Vagina (tissue), 2 donors: ENCODE data around the gene DUSP28. TPM values are rescaled to one million over a fixed set of nuclear protein-coding genes. Genes with fewer than 3 reads are reported as not detected.

ENCODE experiments used
- DNase-seq, 2 donors: peaks; one replicate each; pipeline ENCODE4 v3.0.0-alpha.2; 2017; ENCODE audit errors: extremely low spot score in 2 of 2
- H3K27ac ChIP-seq: fragments of 200-600 bp; sonication (generic); one replicate; pipeline ENCODE4 v1.5.1; 2019
- H3K27me3 ChIP-seq: fragments of 200-600 bp; sonication (generic); one replicate; pipeline ENCODE4 v1.5.1; 2019
- H3K36me3 ChIP-seq, 2 donors: fragments of 200-600 bp; sonication (generic); one replicate each; pipeline ENCODE4 v1.5.1; 2017 to 2019
- H3K4me1 ChIP-seq: fragments of 200-600 bp; sonication (generic); one replicate; pipeline ENCODE4 v1.5.1; 2019
- H3K4me3 ChIP-seq, 2 donors: fragments of 200-600 bp; sonication (generic); 1 replicate in 1 of 2; 2 replicates in 1 of 2; pipeline ENCODE4 v1.5.1; 2016 to 2019
- H3K9me3 ChIP-seq: fragments of 200-600 bp; sonication (generic); one replicate; pipeline ENCODE4 v1.5.1; 2019
- CTCF ChIP-seq, 3 experiments: fragments of 450-650 bp in 2 of 3; fragments of 200-600 bp in 1 of 3; sonication (generic) in 1 of 3; IDR thresholded peaks; one replicate each; pipeline ENCODE4 v1.5.1; 2017 to 2019; ENCODE audit warnings: antibody characterized with exemption in 3 of 3, mild to moderate bottlenecking in 2 of 3, moderate library complexity in 2 of 3
- POLR2A ChIP-seq, 2 donors: fragments of 450-650 bp; IDR thresholded peaks; one replicate each; pipeline ENCODE4 v1.6.1; 2017; ENCODE audit warnings: antibody characterized with exemption in 2 of 2, mild to moderate bottlenecking in 2 of 2, moderate library complexity in 2 of 2
- POLR2AphosphoS5 ChIP-seq, 2 donors: sonication (generic); formaldehyde crosslinking; IDR thresholded peaks; one replicate each; pipeline ENCODE4 v1.9.0; 2017; ENCODE audit warnings: antibody characterized with exemption in 2 of 2, mild to moderate bottlenecking in 2 of 2, low read depth in 1 of 2; ENCODE audit not compliant: insufficient read depth in 1 of 2
- intact Hi-C: fragments of 100-400 bp; cut with DNase I; formaldehyde crosslinking; loops from one replicate; pipeline ENCODE4 v1.15.1; 2023
- total RNA-seq: library from RNA; depleted of rRNA; stranded (reverse); fragments of >200 nt; gene quantifications from one replicate; pipeline ENCODE4 v1.2.3, GENCODE V29; 2016

The DUSP28 gene
- total RNA-seq, 1 donor from 2014 or later: 5.9 TPM

- no peaks in the 10 kb centered on the region for H3K9me3 ChIP-seq
- H3K36me3 ChIP-seq: peaks cover 0 to 38% of the 10 kb centered on the region in 2 donors
- no peaks in the 10 kb centered on the region for H3K27me3 ChIP-seq
- H3K4me1 ChIP-seq: peaks cover 48% of the 10 kb centered on the region
- TF ChIP-seq POLR2AphosphoS5 (IDR thresholded peaks at IDR 0.05; ENCODE audit: insufficient read depth in 1 of 2, low read depth in 1 of 2): no peak
- no peak for TF ChIP-seq CTCF (IDR thresholded peaks at IDR 0.05)
- no peak for TF ChIP-seq POLR2A (IDR thresholded peaks at IDR 0.05)
- no peak overlapping the region for H3K27ac ChIP-seq
- intact Hi-C loops: no loop called here
- H3K4me3 ChIP-seq: no peak overlapping the region
- no peak for DNase-seq
Observed at GRCh38 chr2:240576036-240576435, 15.9 kb downstream of the DUSP28 start.

GRCh38 chr2:240576436-240577205 is 16.5 kb downstream of the DUSP28 start:
- H3K9me3 ChIP-seq: no peaks in the 10 kb centered on the region
- intact Hi-C loops: no loop called here
- DNase-seq: no peak
- no peak overlapping the region for H3K27ac ChIP-seq
- peaks cover 0 to 42% of the 10 kb centered on the region in 2 donors for H3K36me3 ChIP-seq
- H3K27me3 ChIP-seq: no peaks in the 10 kb centered on the region
- H3K4me3 ChIP-seq: no peak overlapping the region
- H3K4me1 ChIP-seq: peaks cover 42% of the 10 kb centered on the region
- TF ChIP-seq CTCF (IDR thresholded peaks at IDR 0.05) (no peak), POLR2AphosphoS5 (IDR thresholded peaks at IDR 0.05; ENCODE audit: insufficient read depth in 1 of 2, low read depth in 1 of 2) (no peak), POLR2A (IDR thresholded peaks at IDR 0.05) (no peak)

- Histone ChIP-seq H3K9me3 (no peaks in the 10 kb centered on the region), H3K36me3 (peaks cover 0 to 42% of the 10 kb centered on the region in 2 donors), H3K4me3 (no peak overlapping the region), H3K27me3 (no peaks in the 10 kb centered on the region), H3K4me1 (peaks cover 39% of the 10 kb centered on the region), H3K27ac (no peak overlapping the region)
- intact Hi-C loops: no loop called here
- no peak for DNase-seq
- TF ChIP-seq POLR2A (IDR thresholded peaks at IDR 0.05): no peak
- no peak for TF ChIP-seq CTCF (IDR thresholded peaks at IDR 0.05)
- TF ChIP-seq POLR2AphosphoS5 (IDR thresholded peaks at IDR 0.05; ENCODE audit: insufficient read depth in 1 of 2, low read depth in 1 of 2): no peak
Observed at GRCh38 chr2:240577281-240578109, 17.3 kb downstream of the DUSP28 start.

- Histone ChIP-seq H3K4me1 (peaks cover 39% of the 10 kb centered on the region), H3K27ac (no peak overlapping the region), H3K27me3 (no peaks in the 10 kb centered on the region), H3K36me3 (peaks cover 0 to 42% of the 10 kb centered on the region in 2 donors), H3K9me3 (no peaks in the 10 kb centered on the region), H3K4me3 (no peak overlapping the region)
- no peak for TF ChIP-seq CTCF (IDR thresholded peaks at IDR 0.05)
- no peak for TF ChIP-seq POLR2AphosphoS5 (IDR thresholded peaks at IDR 0.05; ENCODE audit: insufficient read depth in 1 of 2, low read depth in 1 of 2)
- TF ChIP-seq POLR2A (IDR thresholded peaks at IDR 0.05): no peak
- intact Hi-C loops: no loop called here
- no peak for DNase-seq
Observed at GRCh38 chr2:240578110-240578450, 17.9 kb downstream of the DUSP28 start.
